ENCODE results near the gene SART3. TPM values are rescaled to one million over a fixed set of nuclear protein-coding genes. Genes with fewer than 3 reads are reported as not detected.
"Not testable (repeated sequence)": the region's sequence is repeated elsewhere in the genome, so short reads cannot be mapped to it uniquely, and the experiment has no call there.

SART3 gene
- polyA plus RNA-seq, 3 donors from 2014 or later, result 21.5 to 51.1 (median 30.5) TPM

DNA sequence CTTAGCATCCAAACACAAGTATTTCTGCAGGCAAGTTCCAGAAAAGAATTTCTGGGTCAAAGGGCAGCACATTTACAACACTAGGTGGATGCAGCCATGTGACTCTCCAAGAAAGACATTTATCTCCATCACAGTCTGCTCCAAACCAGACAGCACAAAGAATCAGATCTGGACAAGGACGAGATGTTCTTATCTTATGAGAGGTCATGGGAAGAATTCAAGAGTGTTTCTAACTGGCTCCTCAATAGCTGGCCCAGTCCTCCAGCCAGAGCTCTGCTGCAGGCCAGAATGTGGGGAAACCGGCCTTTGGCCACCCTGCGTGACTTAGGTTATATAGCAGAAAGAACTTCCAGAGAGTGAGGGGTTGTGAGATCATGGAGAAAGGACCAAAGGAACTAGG is 19.6 kb upstream of the SART3 start:
- Mint-ChIP-seq H3K27ac (no peak overlapping the region), H3K36me3 (no peaks in the 10 kb centered on the region), H3K4me1 (peaks cover 7% of the 10 kb centered on the region in 2 donors), H3K9me3 (peaks cover 2 to 10% (median 6%) of the 10 kb centered on the region in 6 donors), H3K4me3 (no peak overlapping the region), H3K27me3 (ENCODE audit: low read depth in 3 of 3) (peaks cover 11 to 17% (median 12%) of the 10 kb centered on the region in 3 donors)
- DNase-seq, result no peak

DNA sequence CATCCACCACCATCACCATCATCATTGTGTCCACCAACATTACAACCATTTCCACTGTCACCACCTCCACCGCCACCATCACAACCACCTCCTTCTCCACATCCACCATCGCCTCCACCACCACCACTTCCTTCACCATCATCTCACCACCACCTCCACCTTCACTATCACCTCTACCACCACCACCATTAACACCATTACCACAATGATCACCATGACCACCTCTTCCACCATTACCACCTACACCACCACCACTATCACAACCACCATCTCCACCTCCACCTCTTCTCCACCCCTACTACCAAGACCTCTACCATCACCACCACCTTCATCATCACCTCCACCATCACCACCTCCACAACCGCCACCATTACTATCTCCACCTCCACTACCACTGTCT is 17.8 kb upstream of the SART3 start:
- DNase-seq, result peak; percentile 24 to 40 (median 24)
- peaks cover 2 to 10% (median 6%) of the 10 kb centered on the region in 6 donors for H3K9me3 Mint-ChIP-seq
- H3K27me3 Mint-ChIP-seq (ENCODE audit: low read depth in 3 of 3), result peaks cover 9 to 21% (median 12%) of the 10 kb centered on the region in 3 donors
- H3K27ac Mint-ChIP-seq, result peak overlapping the region; percentile 51 to 86 (median 78)
- H3K36me3 Mint-ChIP-seq, result no peaks in the 10 kb centered on the region
- peaks cover 7% of the 10 kb centered on the region in 2 donors for H3K4me1 Mint-ChIP-seq
- H3K4me3 Mint-ChIP-seq, result peak overlapping the region in 2 of 5 donors; percentile 1 to 33

DNA sequence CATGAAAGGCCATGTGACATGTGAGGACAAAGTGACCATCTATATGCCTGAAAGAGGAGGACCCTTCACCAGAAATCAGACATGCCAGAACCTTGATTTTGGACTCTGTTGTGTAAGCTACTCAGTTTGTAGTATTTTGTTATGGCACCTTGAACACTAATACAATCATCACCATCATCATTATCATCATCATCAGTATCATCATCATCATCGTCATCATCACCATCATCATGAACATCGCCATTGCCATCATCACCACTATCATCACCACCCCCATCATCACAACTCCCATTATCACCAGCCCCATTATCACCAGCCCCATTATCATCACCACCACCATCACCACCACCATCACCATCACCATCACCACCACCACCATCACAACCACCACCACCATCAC is 17.3 kb upstream of the SART3 start:
- H3K27ac Mint-ChIP-seq, result peak overlapping the region; percentile 33 to 86 (median 78)
- no peak overlapping the region for H3K4me3 Mint-ChIP-seq
- H3K27me3 Mint-ChIP-seq (ENCODE audit: low read depth in 3 of 3), result peaks cover 9 to 19% (median 12%) of the 10 kb centered on the region in 3 donors
- H3K4me1 Mint-ChIP-seq, result peaks cover 7% of the 10 kb centered on the region in 2 donors
- peaks cover 2 to 10% (median 6%) of the 10 kb centered on the region in 6 donors for H3K9me3 Mint-ChIP-seq
- no peak for DNase-seq
- H3K36me3 Mint-ChIP-seq, result no peaks in the 10 kb centered on the region

DNA sequence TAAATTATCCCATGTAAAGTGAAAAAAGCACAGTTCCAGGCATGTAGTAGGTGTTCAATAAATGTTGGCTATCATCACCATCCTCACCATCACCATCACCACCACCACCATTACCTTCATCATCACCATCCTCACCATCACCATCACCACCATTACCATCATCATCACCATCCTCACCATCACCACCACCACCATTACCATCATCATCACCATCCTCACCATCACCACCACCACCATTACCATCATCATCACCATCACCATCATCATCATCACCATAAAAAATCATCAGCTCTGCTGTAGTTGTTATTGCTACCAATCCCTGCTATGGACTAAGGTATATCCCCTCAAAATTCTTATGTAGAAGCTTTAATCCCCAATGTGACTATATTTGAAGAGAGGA is 16.5 kb upstream of the SART3 start:
- Mint-ChIP-seq H3K36me3 (no peaks in the 10 kb centered on the region), H3K27ac (peak overlapping the region in 1 of 6 donors; percentile 30), H3K4me1 (peaks cover 7% of the 10 kb centered on the region in 2 donors), H3K9me3 (peaks cover 2 to 10% (median 6%) of the 10 kb centered on the region in 6 donors), H3K27me3 (ENCODE audit: low read depth in 3 of 3) (peaks cover 9 to 17% (median 12%) of the 10 kb centered on the region in 3 donors), H3K4me3 (no peak overlapping the region)
- no peak for DNase-seq

DNA sequence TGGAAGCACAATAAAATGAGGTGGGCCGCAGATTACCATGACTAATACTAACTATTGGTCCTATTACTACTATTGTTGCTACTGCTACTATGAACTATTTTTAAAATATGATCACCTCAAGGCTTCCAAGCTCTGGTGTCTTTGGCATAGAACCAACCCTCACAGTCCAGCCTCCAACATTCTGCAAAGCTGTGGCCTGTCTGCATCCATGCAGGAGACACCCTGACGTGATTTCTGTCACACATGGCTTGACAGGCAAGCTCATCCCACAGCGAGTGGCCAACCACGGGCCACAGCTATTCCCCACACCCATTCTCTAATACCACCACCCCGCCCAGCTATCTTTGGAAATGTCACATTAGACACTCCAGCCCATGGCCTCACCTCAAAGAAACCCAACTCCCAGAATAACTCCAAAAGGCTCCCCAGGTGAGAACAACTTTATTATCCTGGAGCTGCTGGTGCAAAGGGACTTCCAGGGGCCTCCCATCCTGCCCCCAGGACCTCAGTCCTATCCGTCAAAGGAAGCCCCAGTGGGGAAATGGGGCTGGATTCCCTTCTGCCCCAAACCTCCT is 15.8 kb upstream of the SART3 start:
- H3K36me3 Mint-ChIP-seq, result no peaks in the 10 kb centered on the region
- peaks cover 2 to 10% (median 6%) of the 10 kb centered on the region in 6 donors for H3K9me3 Mint-ChIP-seq
- peaks cover 9 to 17% (median 10%) of the 10 kb centered on the region in 3 donors for H3K27me3 Mint-ChIP-seq (ENCODE audit: low read depth in 3 of 3)
- peaks cover 7% of the 10 kb centered on the region in 2 donors for H3K4me1 Mint-ChIP-seq
- H3K4me3 Mint-ChIP-seq, result no peak overlapping the region
- DNase-seq, result no peak
- H3K27ac Mint-ChIP-seq, result peak overlapping the region in 1 of 6 donors; percentile 2

DNA sequence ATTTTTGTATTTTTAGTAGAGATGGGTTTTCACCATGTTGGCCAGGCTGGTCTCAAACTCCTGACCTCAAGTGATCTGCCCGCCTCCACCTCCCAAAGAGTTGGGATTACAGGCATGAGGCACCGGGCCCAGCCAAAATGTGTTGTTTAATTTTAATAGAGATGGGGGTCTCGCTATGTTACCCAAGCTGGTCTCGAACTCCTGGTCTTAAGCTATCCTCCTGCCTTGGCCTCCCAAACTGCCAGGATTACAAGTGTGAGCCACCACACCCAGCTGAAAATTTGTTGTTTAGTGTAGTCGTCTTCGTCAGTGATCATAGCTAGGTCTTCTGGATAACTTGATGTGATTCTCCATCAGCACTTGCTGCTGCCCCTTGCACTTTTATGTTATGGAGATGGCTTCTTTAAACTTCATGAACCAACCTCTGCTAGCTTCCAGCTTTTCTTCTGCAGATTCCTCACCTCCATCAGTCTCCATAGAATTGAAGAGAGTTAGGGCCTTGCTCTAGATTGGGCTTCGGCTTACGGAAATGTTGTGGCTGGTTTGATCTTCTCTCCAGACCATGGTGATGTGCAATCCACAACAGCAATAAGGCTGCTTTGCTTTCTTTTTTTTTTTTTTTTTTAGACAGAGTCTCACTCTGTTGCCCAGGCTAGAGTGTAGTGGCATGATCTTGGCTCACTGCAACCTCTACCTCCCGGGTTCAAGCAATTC is 14.4 kb upstream of the SART3 start:
- peaks cover 0 to 4% (median 0%) of the 10 kb centered on the region in 3 donors for H3K36me3 Mint-ChIP-seq
- H3K9me3 Mint-ChIP-seq, result peaks cover 2 to 9% (median 6%) of the 10 kb centered on the region in 6 donors
- no peak overlapping the region for H3K27ac Mint-ChIP-seq
- peaks cover 7% of the 10 kb centered on the region in 2 donors for H3K4me1 Mint-ChIP-seq
- peaks cover 9 to 17% (median 10%) of the 10 kb centered on the region in 3 donors for H3K27me3 Mint-ChIP-seq (ENCODE audit: low read depth in 3 of 3)
- DNase-seq, result no peak
- H3K4me3 Mint-ChIP-seq, result no peak overlapping the region

DNA sequence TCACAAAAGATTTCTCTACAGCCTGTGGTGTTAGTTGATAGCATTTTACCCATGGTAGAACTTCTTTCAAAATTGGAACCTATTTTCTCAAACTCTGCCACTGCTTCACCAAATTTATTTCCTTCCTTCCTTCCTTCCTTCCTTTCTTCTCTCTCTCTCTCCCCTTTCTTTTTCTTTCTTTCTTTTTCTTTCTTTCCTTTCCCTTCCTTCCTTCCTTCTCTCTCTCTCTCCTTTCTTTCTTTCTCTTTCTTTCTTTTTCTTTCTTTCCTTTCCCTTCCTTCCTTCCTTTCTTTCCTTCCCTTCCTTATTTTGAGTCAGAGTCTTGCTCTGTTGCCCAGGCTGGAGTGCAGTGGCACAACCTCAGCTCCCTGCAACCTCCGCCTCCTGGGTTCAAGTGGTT is 13.3 kb upstream of the SART3 start:
- not testable (repeated sequence) for H3K27ac Mint-ChIP-seq, H3K36me3 Mint-ChIP-seq

DNA sequence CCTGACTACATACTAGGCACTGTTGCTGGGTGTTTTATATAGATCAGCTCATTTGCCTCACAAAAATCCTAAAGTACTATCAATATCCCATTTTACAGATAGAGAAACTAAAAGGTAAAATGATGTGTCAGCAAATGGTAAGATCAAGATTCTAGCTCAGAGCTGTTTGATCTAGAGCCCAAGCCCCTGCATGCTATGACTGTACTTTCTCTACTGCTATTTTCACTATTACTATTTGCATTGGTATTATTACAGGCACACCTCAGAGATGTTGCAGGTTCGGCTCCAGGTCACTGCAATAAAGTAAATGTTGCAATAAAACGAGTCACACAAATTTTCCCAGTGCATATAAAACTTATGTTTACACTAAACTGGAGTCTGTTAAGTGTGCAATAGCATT is 12.3 kb upstream of the SART3 start:
- Mint-ChIP-seq H3K4me3 (no peak overlapping the region), H3K9me3 (no peaks in the 10 kb centered on the region), H3K36me3 (peaks cover 0 to 19% (median 9%) of the 10 kb centered on the region in 3 donors), H3K27me3 (ENCODE audit: low read depth in 3 of 3) (peaks cover 0 to 5% (median 1%) of the 10 kb centered on the region in 3 donors), H3K27ac (no peak overlapping the region), H3K4me1 (no peaks in the 10 kb centered on the region)
- DNase-seq, result no peak

More for the DNA sequence above, 13.3 kb upstream of the SART3 start:
- H3K9me3 Mint-ChIP-seq, DNase-seq, H3K4me3 Mint-ChIP-seq, H3K4me1 Mint-ChIP-seq: not testable (repeated sequence)
- peaks cover 8 to 14% (median 10%) of the 10 kb centered on the region in 3 donors for H3K27me3 Mint-ChIP-seq (ENCODE audit: low read depth in 3 of 3)

DNA sequence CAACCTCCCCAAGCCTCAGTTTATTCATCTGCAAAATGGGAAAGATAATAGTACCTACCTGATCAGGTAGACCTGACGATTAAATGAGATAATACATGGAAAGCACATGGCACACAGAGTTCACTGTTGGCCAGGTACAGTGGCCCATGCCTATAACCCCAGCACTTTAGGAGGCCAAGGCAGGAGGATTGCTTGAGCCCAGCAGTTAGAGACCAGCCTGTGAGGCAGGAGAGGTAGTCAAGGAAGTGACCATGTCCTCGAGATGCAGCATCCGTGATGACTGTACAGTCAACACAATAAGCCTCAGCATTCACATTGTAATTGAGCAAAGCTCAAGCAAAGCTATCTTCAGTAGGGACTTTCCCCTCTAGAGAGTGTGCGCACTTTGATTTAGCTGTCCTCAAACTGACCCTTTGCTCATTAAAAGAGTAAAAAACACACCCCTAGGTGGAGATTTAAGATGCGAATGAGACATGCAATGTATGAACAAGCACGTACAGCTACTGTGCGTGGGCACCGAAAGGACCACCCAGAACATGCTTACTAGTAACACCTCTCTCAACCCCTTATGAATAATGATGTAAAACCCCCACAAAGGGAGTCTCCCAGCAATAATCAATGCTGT is 11.3 kb upstream of the SART3 start:
- no peak for DNase-seq
- Mint-ChIP-seq H3K4me3 (no peak overlapping the region), H3K36me3 (peaks cover 0 to 27% (median 15%) of the 10 kb centered on the region in 3 donors), H3K27me3 (ENCODE audit: low read depth in 3 of 3) (peaks cover 0 to 4% (median 0%) of the 10 kb centered on the region in 3 donors), H3K4me1 (no peaks in the 10 kb centered on the region), H3K27ac (no peak overlapping the region), H3K9me3 (no peaks in the 10 kb centered on the region)

DNA sequence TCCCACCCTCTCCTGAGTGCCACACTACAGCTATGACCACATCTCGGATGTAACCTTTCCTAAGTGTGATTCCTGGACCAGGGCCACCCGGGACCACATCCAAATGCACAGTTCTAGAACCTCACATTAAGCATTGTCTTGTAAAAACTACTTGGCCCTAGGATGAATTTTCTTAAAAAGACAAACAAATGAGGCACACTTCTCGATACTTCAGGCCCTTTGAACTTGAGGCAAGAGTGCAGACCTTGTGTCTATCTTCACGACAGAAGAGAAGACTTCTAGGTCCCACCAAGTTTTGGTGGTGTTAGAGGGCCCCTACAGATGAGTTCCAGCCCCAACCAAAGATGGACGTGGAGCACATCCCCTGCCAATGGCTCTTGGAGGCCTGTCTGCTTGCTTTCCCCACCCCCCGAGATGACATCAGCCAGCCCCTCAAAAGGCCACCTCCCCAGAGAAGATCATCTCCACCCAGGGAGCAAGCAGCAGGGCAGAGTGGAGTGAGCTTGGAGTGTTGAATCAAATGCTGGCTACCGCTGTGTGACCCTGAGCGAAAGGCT is 10.7 kb upstream of the SART3 start:
- Mint-ChIP-seq H3K4me1 (no peaks in the 10 kb centered on the region), H3K4me3 (no peak overlapping the region), H3K27ac (no peak overlapping the region), H3K36me3 (peaks cover 0 to 33% (median 21%) of the 10 kb centered on the region in 3 donors), H3K27me3 (ENCODE audit: low read depth in 3 of 3) (peaks cover 0 to 4% (median 0%) of the 10 kb centered on the region in 3 donors), H3K9me3 (no peaks in the 10 kb centered on the region)
- no peak for DNase-seq

DNA sequence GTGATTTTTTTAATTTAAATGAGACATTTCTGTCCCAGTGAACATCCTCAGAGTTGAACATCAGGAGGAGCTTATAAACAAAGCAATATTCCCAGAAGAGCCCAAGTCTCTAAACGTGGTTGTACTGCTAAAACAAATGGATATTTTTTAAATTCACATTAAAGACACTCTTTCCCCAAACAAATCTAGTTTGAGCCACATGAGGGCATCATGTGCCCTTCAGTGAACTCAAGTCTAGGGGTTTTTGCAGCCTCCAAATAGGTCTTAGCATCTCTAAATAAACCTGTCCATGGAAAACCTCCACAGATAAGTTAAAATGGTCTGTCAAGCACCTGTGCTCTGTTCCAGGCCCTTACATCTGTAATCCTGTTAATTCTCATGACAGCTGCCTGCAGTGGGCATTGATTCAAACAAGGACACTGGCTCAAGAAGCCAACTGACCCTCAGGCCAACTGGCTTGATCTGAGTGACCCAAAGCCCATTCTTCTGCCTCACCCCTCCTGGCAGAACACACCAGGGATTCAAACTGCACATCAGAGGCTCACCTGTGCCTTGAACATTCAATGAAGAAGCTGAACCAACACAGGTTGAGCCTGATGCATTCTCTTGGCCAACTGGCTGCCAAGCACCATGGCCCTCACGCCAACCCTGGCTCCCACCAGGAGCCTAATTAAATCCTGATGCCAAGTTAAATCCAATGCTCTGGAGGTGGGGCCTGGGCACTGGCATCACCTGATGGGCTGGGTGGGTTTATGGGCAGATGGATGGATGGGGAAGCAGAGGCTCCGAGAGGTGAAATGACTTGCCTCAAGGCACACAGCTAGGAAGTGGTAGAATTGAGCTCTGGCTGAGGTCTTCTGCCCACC is 10.0 kb upstream of the SART3 start:
- Mint-ChIP-seq H3K36me3 (peaks cover 0 to 39% (median 24%) of the 10 kb centered on the region in 3 donors), H3K27ac (no peak overlapping the region), H3K27me3 (ENCODE audit: low read depth in 3 of 3) (peaks cover 0 to 4% (median 0%) of the 10 kb centered on the region in 3 donors), H3K9me3 (no peaks in the 10 kb centered on the region), H3K4me3 (no peak overlapping the region), H3K4me1 (no peaks in the 10 kb centered on the region)
- no peak for DNase-seq

DNA sequence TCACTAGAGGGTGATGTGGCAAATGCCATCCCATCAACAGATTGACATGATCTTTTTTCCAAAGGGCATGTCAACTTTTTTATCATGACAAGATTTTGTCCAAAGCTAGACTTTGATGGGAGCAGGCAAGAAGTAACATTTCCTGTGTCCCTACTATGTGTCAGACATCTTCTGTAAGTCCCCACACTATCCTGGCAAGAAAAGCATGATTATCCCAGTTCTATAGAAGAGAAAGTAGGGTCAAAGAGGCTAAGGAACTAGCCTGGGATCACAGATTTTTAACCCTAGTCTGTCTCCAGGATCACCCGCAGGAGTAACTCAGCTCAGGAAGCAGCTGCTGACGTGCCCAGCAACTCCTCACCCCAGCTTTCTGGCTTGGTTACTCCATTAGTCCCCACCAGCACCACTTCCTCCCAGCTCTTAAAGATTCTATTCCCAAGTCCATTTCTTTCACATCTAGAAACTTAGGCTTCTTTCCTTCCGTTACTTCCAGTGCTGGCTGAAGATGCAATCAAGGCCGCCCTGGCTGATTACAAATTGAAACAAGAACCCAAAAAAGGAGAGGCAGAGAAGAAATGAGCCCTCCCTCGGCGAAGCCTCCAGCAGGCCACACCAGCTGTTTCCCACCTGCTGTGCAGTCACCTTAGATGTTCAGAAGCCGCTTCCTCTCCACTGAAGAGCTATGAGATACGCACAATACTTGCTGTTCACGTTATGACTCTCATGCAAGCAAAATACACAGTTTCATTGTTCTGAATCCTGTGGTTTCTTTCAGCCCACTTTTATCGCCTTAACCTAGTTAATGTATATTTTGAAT is 7.6 kb upstream of the SART3 start:
- Mint-ChIP-seq H3K4me3 (no peak overlapping the region), H3K4me1 (peaks cover 5 to 7% of the 10 kb centered on the region in 2 donors), H3K36me3 (peaks cover 7 to 49% (median 34%) of the 10 kb centered on the region in 3 donors), H3K27ac (peak overlapping the region in 2 of 6 donors; percentile 44 to 62), H3K27me3 (ENCODE audit: low read depth in 3 of 3) (no peaks in the 10 kb centered on the region), H3K9me3 (no peaks in the 10 kb centered on the region)
- DNase-seq, result no peak
